ENCODE data around the gene RNF41.

- TF ChIP-seq CTBP1 (IDR thresholded peaks at IDR 0.05; ENCODE audit: borderline replicate concordance) (no peak), FOXK2 (IDR thresholded peaks at IDR 0.05) (no peak), SP1 (IDR thresholded peaks at IDR 0.05) (no peak), FOXA1 (IDR thresholded peaks at IDR 0.05) (no peak), FOXM1 (IDR thresholded peaks at IDR 0.05; ENCODE audit: borderline replicate concordance) (no peak), LEF1 (IDR thresholded peaks at IDR 0.05; ENCODE audit: borderline replicate concordance) (no peak)
- TF ChIP-seq, protein P1, sequence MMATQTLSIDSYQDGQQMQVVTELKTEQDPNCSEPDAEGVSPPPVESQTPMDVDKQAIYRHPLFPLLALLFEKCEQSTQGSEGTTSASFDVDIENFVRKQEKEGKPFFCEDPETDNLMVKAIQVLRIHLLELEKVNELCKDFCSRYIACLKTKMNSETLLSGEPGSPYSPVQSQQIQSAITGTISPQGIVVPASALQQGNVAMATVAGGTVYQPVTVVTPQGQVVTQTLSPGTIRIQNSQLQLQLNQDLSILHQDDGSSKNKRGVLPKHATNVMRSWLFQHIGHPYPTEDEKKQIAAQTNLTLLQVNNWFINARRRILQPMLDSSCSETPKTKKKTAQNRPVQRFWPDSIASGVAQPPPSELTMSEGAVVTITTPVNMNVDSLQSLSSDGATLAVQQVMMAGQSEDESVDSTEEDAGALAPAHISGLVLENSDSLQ (IDR thresholded peaks at IDR 0.05): no peak
Observed at GRCh38 chr12:56252649-56253048, 30.9 kb upstream of the RNF41 start.
